Sigmoid colon (tissue), 4 donors: ENCODE measurements around the gene ARPC5L.

Experiments
- EP300 ChIP-seq, 4 donors: sonication (generic); formaldehyde crosslinking; IDR thresholded peaks; one replicate each; pipeline ENCODE4 v1.6.1; 2017; ENCODE audit warnings: antibody characterized with exemption in 4 of 4
- POLR2A ChIP-seq, 2 donors: fragments of 450-650 bp; IDR thresholded peaks; one replicate each; pipeline ENCODE4 v1.6.1; 2016; ENCODE audit warnings: antibody characterized with exemption in 2 of 2, mild to moderate bottlenecking in 2 of 2, moderate library complexity in 2 of 2
- POLR2AphosphoS5 ChIP-seq, 4 donors: sonication (generic); formaldehyde crosslinking; IDR thresholded peaks; one replicate each; pipeline ENCODE4 v1.6.1; 2017; ENCODE audit warnings: antibody characterized with exemption in 4 of 4
- TF ChIP-seq, protein P1 (sequence below), 4 experiments: fragments of 450-650 bp in 3 of 4; fragments of 200-600 bp in 1 of 4; IDR thresholded peaks; one replicate each; pipeline ENCODE4 v1.5.1; 2016 to 2019; ENCODE audit warnings: antibody characterized with exemption in 4 of 4, mild to moderate bottlenecking in 3 of 4, moderate library complexity in 2 of 4

DNA sequence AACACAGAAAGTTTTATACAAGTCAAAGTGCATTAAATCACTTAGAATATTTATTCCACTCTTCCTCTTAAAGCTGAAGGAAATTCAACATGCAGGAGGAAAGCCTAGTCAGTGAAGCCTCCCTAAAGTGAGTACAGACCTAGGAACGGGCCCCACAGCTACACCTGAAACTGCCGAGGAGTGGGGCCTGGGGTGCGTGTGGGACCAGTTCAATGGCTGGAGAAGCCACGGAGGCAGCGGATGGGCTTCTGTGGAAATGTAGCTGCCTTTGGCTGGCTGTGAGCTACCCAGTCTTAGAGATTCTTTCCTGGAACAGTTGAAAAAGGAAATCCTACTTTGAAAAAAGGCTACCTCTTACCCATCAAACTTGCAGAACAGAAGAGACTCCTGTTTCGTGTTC is 16.6 kb downstream of the ARPC5L start:
- no peak for TF ChIP-seq POLR2AphosphoS5 (IDR thresholded peaks at IDR 0.05)
- no peak for TF ChIP-seq POLR2A (IDR thresholded peaks at IDR 0.05)
- no peak for TF ChIP-seq EP300 (IDR thresholded peaks at IDR 0.05)
- TF ChIP-seq, protein P1, sequence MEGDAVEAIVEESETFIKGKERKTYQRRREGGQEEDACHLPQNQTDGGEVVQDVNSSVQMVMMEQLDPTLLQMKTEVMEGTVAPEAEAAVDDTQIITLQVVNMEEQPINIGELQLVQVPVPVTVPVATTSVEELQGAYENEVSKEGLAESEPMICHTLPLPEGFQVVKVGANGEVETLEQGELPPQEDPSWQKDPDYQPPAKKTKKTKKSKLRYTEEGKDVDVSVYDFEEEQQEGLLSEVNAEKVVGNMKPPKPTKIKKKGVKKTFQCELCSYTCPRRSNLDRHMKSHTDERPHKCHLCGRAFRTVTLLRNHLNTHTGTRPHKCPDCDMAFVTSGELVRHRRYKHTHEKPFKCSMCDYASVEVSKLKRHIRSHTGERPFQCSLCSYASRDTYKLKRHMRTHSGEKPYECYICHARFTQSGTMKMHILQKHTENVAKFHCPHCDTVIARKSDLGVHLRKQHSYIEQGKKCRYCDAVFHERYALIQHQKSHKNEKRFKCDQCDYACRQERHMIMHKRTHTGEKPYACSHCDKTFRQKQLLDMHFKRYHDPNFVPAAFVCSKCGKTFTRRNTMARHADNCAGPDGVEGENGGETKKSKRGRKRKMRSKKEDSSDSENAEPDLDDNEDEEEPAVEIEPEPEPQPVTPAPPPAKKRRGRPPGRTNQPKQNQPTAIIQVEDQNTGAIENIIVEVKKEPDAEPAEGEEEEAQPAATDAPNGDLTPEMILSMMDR (IDR thresholded peaks at IDR 0.05): no peak
